Measurements from ENCODE around the gene ALPG.
"Not testable (repeated sequence)": the region's sequence is repeated elsewhere in the genome, so short reads cannot be mapped to it uniquely, and the experiment has no call there.

Gene ALPG

GRCh38 chr2:232420073-232420454, 13.4 kb downstream of the ALPG start:
- no peak for DNase-seq (ENCODE audit: low read depth)

DNA sequence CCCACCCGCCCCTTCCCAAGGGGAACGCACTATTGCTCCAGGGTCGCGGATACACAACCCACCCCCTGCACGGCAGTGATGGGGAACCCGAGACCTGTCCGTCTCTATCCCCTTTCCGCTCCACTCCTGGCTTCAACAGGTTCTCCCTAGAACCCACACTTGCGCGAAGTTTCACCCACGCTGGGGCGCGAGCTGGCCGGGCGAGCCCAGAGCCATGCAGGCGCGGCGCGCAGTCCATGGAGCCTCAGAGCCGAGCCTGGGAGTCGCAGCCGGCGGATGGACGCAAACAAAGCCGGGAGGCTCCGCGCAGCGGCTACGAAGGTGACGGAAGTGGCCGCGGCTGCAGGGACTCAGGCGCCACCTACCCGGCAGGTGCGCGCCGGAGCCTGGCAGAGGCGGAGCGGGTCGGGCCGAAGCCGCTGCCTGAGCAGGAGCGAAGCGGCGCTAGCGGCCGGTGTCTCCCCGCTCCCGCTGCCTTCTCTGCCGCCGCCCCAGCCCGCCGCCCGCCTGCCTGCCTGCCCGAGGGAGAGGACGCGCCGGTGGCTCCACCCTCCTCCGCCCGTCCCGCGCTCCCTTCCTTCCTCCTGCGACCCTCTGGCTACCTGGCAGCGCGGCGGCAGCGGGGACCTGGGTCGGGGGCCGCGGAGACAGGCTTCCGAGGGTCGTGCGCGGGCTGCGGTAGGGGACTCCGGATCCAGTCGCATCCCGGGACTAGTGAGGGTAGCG, 14.0 kb downstream of the ALPG start:
- no peak for DNase-seq (ENCODE audit: low read depth)

GRCh38 chr2:232421189-232421785, 14.6 kb downstream of the ALPG start:
- DNase-seq (ENCODE audit: low read depth), result no peak

DNA sequence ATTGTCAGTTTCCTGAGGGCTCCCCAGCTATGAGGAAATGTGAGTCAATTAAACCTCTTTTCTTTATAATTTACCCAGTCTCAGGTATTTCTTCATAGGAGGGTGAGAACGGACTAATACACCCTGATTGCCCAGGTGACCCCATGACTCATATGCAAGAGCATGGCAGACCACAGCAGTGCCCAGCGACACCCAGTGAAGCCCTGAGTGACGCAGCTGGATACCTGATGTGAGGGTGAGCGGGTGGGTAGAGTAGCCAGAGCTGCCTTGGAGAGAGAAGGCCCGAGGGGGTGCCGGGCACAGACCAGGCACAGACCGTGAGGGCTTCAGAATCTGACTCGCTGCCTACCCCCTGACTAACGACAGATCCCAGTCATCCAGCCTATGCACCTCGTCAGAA, 15.4 kb downstream of the ALPG start:
- DNase-seq (ENCODE audit: low read depth), result no peak

DNA sequence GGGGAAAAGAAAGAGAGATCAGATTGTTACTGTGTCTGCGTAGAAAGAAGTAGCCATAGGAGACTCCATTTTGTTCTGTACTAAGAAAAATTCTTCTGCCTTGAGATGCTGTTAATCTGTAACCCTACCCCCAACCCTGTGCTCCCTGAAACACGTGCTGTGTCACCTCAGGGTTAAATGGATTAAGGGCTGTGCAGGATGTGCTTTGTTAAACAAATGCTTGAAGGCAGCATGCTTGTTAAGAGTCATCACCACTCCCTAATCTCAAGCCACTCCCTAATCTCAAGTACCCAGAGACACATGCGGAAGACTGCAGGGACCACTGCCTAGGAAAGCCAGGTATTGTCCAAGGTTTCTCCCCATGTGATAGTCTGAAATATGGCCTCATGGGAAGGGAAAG, 16.4 kb downstream of the ALPG start:
- DNase-seq (ENCODE audit: low read depth), result not testable (repeated sequence)

DNA sequence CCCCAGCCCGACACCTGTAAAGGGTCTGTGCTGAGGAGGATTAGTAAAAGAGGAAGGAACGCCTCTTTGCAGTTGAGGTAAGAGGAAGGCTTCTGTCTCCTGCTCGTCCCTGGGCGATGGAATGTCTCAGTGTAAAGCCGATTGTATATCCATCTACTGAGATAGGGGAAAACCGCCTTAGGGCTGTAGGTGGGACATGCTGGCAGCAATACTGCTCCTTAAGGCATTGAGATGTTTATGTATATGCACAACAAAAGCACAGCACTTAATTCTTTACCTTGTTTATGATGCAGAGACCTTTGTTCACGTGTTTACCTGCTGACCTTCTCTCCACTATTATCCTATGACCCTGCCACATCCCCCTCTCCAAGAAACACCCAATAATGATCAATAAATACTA, 16.8 kb downstream of the ALPG start:
- not testable (repeated sequence) for DNase-seq (ENCODE audit: low read depth)

DNA sequence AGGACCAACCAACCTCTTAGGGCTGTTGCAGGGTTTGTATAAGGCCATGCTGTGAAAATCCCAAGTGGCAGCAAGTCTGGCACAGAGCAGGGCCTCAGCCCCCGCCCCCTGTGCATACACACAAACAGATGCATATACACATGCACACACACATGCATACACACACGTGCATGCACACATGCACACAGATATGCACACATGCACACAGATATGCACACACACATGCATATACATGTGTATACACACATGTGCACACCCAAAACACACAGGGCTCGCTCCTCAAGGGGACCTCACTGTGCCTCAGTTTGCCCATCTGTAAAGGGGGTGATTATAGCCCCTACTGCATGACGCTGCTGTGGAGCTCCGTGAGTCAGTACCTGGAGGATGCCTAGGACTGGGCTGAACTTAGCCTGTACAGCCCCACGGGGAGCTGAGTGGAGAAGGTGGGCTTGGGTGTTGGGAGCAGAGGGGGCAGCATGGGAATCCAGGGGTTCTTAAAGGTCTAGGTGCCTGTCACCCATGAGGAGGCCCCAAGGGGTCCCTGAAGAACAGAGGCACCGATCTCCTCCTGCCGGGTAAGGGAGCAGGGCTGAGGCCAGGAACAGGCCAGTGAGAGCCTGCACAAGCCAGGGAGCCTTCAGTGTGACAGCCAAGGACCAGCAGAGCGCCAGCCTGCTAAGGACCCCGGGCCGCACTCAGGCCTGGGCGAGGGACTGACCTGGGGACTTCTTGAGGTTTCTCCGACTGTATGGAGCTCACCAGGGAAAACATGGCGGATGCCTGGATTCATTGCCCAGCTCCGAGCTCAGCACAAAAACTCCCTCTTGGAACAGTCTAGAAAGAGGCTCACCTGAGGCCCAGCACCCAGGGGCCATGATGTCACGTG, 25.3 kb downstream of the ALPG start:
- DNase-seq (ENCODE audit: low read depth), result no peak

DNA sequence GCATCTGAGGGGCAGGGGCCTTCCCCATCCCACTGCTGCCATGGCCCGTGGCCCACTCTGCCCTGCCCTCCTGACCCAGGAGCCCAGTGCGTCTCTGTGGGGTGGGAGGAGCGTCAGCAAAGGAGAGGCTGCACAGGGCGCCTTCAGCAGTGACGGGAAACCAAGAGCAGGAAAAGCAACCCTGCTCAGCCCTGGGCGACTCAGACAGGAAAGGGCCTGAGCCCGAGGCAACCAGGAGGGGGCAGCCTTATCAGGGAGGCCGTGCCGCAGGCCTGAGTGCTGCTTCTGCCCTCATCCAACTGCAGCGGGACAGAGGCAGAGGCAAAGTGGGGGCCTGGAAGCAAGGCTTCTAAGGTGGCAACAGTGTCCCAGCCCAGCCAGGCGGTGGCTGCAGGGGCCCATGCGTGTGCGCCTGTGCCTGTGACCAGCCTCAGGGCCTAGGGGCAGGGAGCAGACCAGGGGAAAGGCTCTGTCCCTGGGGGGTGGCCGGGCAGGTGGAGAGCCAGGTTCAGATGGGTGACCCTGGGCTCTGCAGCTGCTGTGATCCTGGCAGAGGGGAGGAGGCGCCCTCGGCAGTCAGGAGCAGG, 26.0 kb downstream of the ALPG start:
- no peak for DNase-seq (ENCODE audit: low read depth)

DNA sequence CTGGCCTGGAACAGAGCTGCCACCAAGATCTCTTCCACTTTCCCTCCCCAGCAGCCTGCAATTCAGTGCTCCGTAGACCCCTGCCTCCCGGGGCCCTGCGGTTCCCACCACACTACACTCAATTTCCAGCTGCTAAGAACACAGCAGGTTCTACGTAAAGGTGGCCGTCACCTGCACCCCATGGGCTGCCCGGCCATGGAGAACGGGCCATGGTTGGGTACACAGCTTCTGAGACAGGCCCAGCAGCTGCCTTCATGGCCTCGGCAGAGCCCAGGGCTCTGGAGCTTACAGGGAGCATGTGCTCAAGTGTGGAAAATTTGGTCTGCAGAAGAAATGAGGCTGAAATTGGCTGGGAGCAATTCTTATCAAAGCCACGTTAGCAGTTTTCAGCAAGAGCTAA, 27.0 kb downstream of the ALPG start:
- not testable (repeated sequence) for DNase-seq (ENCODE audit: low read depth)

DNA sequence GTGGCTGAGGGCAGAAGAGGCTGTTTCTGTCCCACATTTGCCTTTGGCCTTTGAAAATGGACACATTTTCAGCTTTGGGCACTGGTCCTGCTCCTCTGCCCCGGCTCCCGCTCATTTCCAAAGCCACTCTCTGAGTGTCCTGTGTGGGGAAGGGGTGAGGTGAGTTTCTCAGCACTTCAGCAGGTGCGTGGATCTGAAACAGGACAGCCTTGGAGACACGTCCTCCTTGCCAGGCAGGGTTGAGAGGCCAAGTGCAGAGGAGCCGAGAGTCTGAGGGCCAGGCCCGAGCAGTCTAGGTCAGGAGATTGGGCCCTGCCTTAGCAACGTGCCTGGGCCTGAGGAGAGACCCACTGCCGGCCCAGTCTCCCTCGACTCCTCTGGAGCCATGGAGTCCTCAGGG, 27.4 kb downstream of the ALPG start:
- no peak for DNase-seq (ENCODE audit: low read depth)

- no peak for DNase-seq (ENCODE audit: low read depth)
Measured at GRCh38 chr2:232434563-232435374, 28.1 kb downstream of the ALPG start.

- no peak for DNase-seq (ENCODE audit: low read depth)
Measured at GRCh38 chr2:232435375-232435648, 28.7 kb downstream of the ALPG start.

GRCh38 chr2:232435805-232436204, 29.2 kb downstream of the ALPG start:
- DNase-seq (ENCODE audit: low read depth), result no peak

GRCh38 chr2:232436381-232437194, 29.9 kb downstream of the ALPG start:
- DNase-seq (ENCODE audit: low read depth), result no peak

GRCh38 chr2:232437195-232437571, 30.5 kb downstream of the ALPG start:
- DNase-seq (ENCODE audit: low read depth), result no peak

DNA sequence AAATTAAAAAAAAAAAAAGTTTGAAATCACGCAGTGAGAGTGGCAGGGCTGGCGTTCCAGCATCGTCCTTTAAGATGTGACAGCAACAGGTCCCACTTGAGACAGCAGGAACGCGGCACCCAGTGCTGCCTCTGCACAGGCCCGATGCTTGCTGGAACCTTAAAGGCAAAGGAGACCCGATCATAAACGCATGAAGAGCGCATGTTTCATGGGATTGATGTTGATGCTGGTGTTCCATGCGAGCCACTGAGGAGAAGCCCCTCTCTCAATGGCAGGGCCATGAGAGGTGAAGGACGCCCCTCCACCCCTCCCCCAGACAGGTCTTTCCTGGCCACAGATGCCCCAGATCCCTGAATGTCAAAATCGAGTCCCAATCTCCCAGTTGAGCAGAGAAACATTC, 31.4 kb downstream of the ALPG start:
- no peak for DNase-seq (ENCODE audit: low read depth)

DNA sequence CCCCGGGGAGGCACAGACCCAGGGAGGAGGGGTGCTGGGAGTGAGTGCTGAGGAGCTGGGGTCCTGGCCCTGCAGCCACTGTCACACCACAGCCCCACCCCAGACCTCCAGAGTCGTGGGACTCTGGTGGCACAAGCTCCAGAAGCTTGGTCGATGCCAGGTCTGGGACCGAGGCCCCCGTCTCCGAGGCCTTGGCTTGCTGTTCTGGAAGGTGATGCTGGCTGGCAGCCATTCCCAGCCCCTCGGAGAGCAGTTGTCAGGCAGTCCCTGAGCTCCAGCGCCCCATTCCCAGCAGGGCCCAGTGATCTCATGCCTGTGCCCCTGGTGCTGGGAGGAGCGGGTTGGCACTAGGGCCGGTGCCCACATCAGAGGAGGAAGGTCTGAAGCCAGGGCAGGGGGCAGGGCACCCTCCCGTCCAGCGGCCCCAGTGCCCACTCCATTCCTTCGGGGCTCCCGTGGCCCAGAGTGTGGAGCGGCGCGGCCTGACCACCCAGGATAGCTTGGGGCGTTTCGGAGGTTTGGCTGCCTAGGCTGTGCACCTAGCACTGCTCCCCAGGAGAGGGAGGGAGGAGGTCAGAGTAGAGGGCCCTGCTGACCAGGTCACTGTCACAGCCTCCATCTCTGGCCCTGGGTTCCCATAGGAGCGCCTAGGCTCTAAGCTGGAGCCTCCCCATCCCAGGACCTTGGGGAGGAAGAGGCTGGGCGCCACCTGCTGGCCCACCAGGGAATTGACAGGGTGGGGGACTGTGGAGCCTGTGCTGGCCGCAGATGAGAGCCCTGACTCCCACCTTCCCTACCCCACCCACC, 32.5 kb downstream of the ALPG start:
- DNase-seq (ENCODE audit: low read depth), result peak; percentile 19

- no peak for DNase-seq (ENCODE audit: low read depth)
Measured at GRCh38 chr2:232439758-232440135, 33.1 kb downstream of the ALPG start.

DNA sequence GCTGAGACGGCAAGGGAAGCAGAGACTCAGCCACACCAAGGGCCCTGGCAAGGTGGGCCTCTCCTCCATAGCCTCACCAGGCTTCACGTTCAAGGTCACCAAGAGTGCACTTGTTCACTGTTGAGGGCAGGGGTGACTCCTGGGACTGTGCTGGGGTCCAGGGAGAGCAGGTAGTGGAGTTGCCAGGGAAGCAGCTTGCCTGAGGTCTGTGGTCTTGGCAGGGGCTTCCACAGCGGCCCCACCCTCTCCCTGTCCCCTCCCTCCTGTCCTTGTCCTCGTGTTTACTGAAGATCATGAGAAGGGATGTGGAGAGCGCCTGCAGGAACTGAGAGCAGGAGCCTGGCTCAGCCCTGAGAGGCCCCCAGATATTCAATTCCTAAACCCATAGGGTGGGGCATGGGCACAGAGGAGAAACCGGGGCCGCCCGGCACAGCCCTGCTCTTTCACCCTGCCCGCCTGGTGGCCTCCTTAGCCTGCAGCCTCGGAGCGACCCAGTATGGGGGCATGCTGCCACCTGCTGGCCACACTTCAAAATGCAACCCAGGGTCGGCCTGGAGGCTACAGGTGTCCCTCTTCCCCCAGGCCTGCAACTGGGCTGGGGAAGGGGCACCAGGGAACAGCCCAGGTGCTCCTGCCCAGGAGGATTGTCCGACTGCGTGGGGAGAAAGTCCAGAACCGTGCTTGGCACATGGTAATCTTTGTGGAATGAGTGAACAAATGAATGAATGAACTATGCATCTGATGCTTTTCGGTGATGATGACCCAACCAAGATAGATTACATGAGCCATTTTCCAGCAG, 33.8 kb downstream of the ALPG start:
- peak; percentile 88 for DNase-seq (ENCODE audit: low read depth)
